ENCODE results near the gene LDLRAD4.

LDLRAD4 gene

DNA sequence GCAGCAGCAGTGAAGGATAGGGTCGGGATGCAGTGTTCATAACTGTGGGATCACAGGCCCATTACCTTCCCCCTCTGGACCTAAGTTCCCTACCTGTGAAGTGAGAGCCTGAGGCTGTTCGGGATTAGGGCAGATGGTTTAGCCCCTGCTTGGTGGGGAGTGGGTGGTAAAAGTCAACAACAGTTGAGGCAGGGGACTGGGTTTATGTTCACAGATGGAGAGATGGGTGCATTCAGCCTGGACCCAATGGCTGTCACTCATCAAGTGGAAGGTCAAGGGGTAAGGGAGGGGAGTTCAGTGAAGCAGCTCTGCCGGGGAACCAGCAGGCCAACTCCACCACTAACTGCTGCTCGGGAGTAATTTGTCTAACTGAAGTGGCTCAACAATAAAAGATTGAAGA lies 327.4 kb downstream of the LDLRAD4 start:
- DNase-seq: no peak

DNA sequence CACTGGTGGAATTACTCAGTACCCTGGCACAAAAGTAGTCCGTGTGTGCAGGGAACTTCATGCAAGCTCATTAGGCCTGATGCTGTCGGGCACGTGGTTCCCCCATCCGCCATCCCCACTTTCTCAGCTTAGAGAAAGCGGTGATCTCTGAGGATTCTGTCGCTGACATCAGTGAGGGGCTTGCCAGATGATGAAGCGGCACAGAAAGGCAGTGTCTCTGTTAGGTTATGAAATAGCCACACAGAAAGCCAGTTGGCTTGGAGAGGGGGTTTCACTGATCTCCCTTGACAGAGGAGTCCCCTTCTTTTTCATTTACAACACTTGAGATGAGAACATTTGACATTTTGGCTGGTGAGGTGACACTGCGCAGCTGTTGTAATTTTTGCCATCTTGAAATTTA lies 328.1 kb downstream of the LDLRAD4 start:
- DNase-seq: no peak

DNA sequence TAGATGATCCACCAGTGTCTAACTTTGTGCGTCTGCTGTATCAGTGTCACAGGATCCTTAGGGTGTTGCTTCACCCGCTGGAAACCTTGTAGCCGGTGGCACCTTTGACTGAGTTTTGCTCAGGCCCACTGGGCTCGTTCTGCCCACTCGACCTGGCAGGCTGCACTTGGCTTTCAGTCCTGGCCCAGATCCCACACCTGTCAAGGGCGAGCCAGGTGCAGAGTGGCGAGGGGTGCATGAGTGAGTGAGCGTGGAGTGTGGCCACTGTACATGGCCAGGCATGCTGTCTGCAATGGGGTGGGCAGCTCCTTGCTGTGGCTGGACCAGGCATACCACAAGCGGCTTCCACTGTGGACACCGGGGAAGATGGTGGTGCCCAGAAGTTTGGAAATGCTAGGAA lies 328.8 kb downstream of the LDLRAD4 start:
- DNase-seq: no peak

GRCh38 chr18:13548106-13548819 lies 329.7 kb downstream of the LDLRAD4 start:
- DNase-seq: no peak

DNA sequence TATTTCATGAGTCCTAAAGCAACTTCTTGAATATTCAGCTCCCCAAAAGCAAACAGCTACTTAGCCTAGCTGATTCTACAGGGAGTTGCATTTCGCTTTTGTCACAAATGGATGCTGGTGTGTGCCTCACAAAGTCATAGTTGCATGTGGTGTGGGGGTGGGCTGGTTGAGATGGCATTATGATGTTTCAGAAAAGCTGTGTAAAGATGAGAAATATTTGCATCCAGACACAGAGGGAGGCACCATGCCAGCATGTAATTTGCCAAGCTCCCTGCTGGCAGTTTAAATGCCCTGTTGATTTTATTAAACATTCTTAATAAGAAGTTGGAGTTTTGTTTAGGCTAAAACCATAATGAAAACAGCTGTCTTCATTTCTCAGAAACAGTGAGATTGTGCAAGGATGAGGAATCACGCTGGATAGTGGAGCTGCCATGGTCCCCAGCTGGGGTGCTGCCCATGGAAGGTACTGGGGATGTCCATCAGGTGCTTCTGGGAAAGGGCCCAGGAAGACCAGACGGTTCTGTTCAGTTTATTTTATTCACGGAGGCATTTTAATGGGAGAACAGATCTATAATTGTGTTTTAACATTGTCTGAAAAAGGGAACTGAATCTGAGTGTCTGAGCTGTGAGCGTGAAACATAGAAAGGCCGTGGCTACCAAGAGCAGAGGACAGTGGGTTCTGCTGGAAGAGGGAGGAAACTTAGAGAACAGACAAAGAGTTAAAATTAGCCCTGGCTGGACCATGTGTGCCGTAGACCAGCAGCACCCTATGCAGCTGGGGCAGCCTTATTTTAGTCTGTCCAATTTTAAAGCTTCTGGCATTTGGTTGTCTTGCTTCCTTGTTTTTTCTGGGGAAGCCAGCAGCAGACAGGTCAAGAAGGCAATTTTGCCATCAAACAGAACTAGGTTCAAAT lies 330.7 kb downstream of the LDLRAD4 start:
- DNase-seq: no peak

DNA sequence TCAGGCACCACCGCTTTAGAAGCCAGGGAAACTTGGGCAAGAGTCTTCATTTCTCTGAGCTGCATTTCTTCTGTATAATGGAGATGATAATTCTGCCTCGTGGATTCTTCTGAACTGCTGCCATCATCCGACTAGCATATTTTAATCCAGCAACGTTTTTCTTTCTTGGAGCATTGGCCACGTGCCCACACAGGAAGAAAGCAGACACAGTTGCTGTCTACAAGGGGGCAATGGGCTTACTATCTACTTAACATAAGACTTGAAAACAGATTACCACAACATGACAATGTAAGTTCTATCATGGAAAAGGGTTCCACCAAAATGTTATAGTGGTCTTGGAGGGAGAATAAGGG lies 331.3 kb downstream of the LDLRAD4 start:
- no peak for DNase-seq

DNA sequence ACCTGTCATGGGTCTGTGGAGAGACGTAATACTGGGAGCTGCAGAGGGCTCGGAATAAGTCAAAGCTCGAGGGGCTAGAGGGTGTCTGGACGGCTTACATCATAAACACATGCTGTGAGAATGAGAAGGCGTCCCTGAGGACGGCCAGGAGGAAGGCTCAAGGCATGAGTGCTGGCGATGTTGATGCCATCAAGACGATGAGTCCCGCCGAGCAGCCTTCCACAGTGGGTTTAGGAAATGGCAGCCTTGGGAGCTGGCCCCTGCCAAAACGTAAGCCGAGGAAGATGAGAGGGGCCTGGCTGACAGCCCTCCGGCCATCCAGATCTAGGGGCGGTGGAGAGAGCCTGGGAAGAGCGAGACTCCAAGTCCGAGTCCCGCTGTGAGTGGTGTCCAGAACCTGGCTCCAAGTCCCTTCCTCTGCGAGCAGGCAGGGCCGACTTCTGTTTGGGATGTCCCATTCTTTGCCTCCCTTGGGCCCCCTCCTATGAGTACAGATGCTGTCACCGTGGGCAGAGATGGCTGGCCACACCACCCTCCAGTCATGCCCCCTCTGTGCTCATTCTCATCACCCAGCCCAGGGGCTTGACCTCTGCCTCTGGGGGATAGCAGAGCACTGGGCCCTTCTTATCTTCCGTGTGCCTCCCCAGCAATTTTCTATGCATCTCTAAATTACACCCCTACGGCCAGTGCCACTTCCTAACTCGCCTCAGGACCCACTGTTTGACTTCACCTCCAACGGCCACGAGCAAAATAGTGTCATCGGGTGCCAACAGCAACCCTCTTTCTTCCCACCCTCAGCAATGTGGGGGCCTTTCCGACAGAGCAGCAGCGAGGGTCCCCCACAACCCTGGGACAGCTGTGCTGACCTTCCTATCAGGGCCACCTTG lies 332.1 kb downstream of the LDLRAD4 start:
- DNase-seq: no peak

DNA sequence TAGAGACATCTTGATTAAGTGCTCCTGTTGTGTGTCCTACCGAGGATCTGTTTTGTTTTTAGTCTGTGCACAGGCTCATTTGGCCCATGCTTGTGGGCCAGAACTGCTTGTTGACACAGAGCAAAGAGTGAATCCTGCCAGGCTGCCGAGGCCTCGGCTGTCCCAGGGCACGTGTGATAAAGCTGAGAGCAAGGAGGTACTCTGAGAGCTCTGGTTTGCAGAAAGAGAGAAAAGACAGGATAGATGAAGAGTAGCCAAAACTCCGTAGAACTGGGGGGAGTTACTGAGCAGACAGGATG lies 332.7 kb downstream of the LDLRAD4 start:
- no peak for DNase-seq

- DNase-seq: no peak
These were observed 333.5 kb downstream of the LDLRAD4 start for GRCh38 chr18:13551841-13552733.

GRCh38 chr18:13553449-13553848 lies 334.9 kb downstream of the LDLRAD4 start:
- no peak for DNase-seq

DNA sequence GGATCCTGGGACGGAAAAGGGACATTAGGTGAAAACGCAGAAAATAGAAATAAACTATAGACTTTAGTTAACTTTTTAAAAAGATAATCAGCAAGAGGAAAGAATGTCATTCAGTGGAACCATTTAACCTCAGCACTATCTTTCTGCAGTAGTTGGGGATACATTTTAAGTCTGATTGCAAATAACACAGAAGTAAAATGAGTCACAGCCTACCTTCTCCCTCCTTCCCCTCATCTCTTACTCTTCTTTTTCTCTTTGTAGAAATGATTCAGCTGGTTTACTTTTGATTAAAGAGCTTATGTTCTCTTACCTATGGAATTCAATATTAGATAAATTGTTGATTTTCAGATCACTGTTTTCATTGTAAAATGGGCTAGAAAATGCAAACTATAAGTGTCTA lies 336.6 kb downstream of the LDLRAD4 start:
- DNase-seq: no peak

- DNase-seq: no peak
These were observed 337.3 kb downstream of the LDLRAD4 start for GRCh38 chr18:13555865-13556264.

DNA sequence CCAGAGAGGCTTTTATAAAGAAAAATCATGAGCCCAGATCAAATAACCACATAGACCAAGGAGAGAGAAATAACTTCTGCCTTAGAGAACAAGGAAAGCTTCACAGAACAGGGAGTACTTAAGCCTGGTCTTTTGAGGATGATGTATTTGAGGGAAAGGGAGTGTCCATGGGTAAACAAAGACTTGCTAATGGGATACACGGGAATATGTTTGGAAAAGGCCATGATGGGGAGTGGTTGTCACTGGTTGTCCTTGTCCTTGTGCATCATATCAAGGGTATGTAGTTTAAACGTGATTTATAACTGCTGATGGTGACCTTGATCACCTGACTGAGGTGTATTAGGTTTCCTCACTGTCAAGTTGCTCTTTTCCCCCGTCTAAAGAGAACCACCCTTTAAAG lies 337.9 kb downstream of the LDLRAD4 start:
- DNase-seq: no peak

DNA sequence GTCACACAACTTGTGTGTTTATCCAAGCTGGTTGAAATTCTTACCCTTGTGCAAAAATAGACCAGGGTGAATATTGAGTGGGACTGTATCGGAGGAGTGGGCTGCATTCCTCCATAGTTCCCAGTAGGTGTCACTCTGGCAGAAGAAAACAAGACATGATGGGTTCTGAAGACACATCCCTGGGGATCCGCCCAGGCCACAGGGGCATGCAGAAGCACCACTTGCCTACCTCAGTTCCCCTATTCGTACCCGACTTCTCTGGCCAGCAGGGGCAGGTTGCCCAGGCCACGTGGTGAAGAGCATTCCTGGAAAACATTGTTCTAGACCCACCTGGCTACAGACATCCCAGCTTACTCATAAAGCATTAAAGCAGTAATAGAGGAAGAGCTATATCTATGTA lies 339.6 kb downstream of the LDLRAD4 start:
- DNase-seq: peak; percentile 35 to 51

GRCh38 chr18:13558790-13559189 lies 340.2 kb downstream of the LDLRAD4 start:
- no peak for DNase-seq

DNA sequence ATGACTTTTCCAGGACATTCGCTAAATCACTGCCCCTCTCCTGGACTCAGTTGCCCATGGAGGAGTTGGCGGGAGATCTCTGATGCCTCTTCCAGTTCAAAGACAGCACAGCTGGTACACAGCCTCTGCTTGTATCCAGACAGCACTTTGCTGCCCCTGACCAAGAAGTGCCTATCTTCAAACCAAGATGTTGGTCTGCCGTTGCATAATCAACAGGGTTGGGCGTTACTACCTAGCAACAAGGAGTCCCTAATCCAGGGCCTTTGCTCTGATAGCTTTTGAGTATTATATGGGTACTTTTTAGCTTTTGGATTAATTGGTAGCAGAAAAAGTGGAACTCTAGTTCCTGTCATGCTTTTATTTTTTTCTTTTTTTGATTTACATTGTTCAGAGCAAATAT lies 341.2 kb downstream of the LDLRAD4 start:
- no peak for DNase-seq

DNA sequence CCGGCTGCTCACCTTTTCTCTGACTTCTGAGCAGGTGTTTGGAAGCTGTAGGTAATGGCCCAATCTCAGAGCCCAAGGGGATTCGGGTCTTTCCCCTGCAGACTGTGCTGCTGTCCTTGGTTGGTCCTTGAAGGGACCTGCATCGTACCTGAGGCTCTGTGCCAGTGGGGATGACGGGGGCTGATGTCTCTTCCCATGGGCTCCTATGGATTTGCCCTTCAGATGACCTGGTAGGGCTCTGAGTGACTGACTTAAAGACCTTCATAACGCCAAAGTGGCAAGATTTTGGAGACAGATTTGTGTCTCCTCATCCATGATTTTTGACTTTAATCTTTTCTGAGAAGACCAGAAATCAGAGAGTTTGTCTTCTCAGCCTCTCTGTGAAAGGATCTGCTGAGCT lies 341.7 kb downstream of the LDLRAD4 start:
- DNase-seq: no peak

DNA sequence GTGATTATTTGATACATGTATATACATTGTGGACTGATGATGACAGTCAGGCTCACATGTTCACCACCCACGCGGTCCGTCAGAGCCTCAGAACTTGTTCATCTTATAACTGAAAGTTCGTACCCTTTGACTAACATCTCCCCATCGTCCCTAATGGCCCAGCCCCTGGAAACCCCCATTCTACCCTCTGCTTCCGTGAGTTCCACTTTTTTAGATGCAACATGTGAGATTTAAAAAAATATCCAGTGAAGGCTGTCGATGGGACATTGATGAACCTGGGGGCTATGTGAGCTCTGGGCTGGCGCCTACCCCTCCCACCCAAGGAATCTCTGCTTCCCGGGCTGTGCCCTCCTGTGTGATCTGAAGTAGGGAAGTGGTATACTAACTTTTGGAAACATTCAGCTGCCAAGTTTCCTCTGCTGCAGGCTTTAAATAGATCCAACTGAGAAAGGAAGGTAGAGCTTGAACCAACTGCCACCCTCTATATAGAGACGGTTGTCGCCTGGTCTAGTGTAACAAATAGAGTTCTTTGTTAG lies 344.0 kb downstream of the LDLRAD4 start:
- DNase-seq: peak; percentile 92 to 94

GRCh38 chr18:13563390-13563805 lies 344.8 kb downstream of the LDLRAD4 start:
- no peak for DNase-seq

GRCh38 chr18:13564579-13564978 lies 346.0 kb downstream of the LDLRAD4 start:
- DNase-seq: no peak

GRCh38 chr18:13565228-13565627 lies 346.7 kb downstream of the LDLRAD4 start:
- DNase-seq: no peak

Measured in activated CD4-positive, alpha-beta T cell treated with anti-CD3 and anti-CD28 coated beads, Interleukin-2, amount 50 U/mL, for 48 hours (primary cell).